Kidney (tissue), 14 donors: ENCODE measurements around the gene APOBEC3A. TPM values are rescaled to one million over a fixed set of nuclear protein-coding genes. Genes with fewer than 3 reads are reported as not detected.
A peak's percentile ranks its signal among the peaks of the same experiment; 100 is the strongest.
"Not testable (repeated sequence)": the region's sequence is repeated elsewhere in the genome, so short reads cannot be mapped to it uniquely, and the experiment has no call there.

Experiments
- DNase-seq, 5 donors: peaks; one replicate each; pipeline ENCODE4 v3.0.0-alpha.2; 2013 to 2020
- FAIRE-seq: peaks from 2 replicates; lab custom pipeline; 2012; peaks lifted over from hg19 to GRCh38; lab: Jason Lieb, UNC
- H3K27ac ChIP-seq, 2 donors: one replicate each; pipeline ENCODE4 v1.7.0; 2013; ENCODE audit warnings: low read depth in 2 of 2, low read length in 2 of 2, inconsistent platforms in 1 of 2
- H3K27me3 ChIP-seq: one replicate; pipeline ENCODE4 v1.7.1; 2013; ENCODE audit warnings: low read length, inconsistent platforms; ENCODE audit not compliant: control insufficient read depth, insufficient read depth
- H3K36me3 ChIP-seq, 3 donors: one replicate each; pipeline versions ENCODE4 v1.7.0 to v1.7.1; 2013; ENCODE audit warnings: low read length in 3 of 3, control low read depth in 1 of 3, inconsistent platforms in 1 of 3; ENCODE audit not compliant: insufficient read depth in 3 of 3, control insufficient read depth in 2 of 3
- H3K4me1 ChIP-seq, 3 donors: one replicate each; pipeline versions ENCODE4 v1.7.0 to v1.7.1; 2013; ENCODE audit warnings: low read length in 3 of 3, inconsistent platforms in 1 of 3, low read depth in 1 of 3; ENCODE audit not compliant: control insufficient read depth in 2 of 3, insufficient read depth in 2 of 3
- H3K4me3 ChIP-seq, 3 donors: one replicate each; pipeline versions ENCODE4 v1.7.0 to v1.8.1; 2013; ENCODE audit warnings: low read length in 3 of 3, control low read depth in 1 of 3, inconsistent platforms in 1 of 3
- H3K9ac ChIP-seq, 3 donors: one replicate each; pipeline versions ENCODE4 v1.7.0 to v1.7.1; 2013; ENCODE audit warnings: low read length in 3 of 3, control low read depth in 1 of 3, inconsistent platforms in 1 of 3
- H3K9me3 ChIP-seq, 3 donors: one replicate each; pipeline versions ENCODE4 v1.7.0 to v1.7.1; 2013; ENCODE audit warnings: low read length in 3 of 3, control low read depth in 1 of 3, inconsistent platforms in 1 of 3; ENCODE audit not compliant: control insufficient read depth in 2 of 3, insufficient read depth in 1 of 3
- intact Hi-C: fragments of 100-400 bp; cut with DNase I; formaldehyde crosslinking; loops from one replicate; pipeline ENCODE4 v1.11.1; 2022
- polyA plus RNA-seq: library from polyadenylated mRNA; stranded (reverse); fragments of 350-450 nt; fragmentation: Illumina TruSeq; extraction: RNeasy Lipid Tissue Mini Kit (QIAGEN cat#74804); gene quantifications from one replicate; pipeline ENCODE4 v1.2.3, GENCODE V29; 2014; ENCODE audit warnings: low read depth, low replicate concordance; ENCODE audit not compliant: insufficient read depth
- total RNA-seq: library from RNA; stranded (reverse); fragmentation: NEBNext Ultra II Directional; extraction: Animal tissue kit (Norgen Biotek cat#: 25700); gene quantifications from one replicate; pipeline ENCODE4 v1.2.1, GENCODE V29; 2021
- TF ChIP-seq, protein P1 (sequence below): IDR thresholded peaks from 3 replicates; pipeline ENCODE4 v1.5.1; 2012; ENCODE audit warnings: mild to moderate bottlenecking, moderate library complexity, borderline replicate concordance; ENCODE audit not compliant: insufficient read depth; ENCODE audit errors: extremely low read depth
- donor health status: control.
- donor health status: control.
- donor health status: control.
- donor health status: control.
- donor health status: control.
- donor health status: DM: yes; HTN: yes; CAD: no.
- donor health status: Normal renal cell carcinoma (clear cell type).

APOBEC3A gene
- total and polyA plus RNA-seq, 2 donors from 2014 or later: 1.2 TPM; not detected in 1

DNA sequence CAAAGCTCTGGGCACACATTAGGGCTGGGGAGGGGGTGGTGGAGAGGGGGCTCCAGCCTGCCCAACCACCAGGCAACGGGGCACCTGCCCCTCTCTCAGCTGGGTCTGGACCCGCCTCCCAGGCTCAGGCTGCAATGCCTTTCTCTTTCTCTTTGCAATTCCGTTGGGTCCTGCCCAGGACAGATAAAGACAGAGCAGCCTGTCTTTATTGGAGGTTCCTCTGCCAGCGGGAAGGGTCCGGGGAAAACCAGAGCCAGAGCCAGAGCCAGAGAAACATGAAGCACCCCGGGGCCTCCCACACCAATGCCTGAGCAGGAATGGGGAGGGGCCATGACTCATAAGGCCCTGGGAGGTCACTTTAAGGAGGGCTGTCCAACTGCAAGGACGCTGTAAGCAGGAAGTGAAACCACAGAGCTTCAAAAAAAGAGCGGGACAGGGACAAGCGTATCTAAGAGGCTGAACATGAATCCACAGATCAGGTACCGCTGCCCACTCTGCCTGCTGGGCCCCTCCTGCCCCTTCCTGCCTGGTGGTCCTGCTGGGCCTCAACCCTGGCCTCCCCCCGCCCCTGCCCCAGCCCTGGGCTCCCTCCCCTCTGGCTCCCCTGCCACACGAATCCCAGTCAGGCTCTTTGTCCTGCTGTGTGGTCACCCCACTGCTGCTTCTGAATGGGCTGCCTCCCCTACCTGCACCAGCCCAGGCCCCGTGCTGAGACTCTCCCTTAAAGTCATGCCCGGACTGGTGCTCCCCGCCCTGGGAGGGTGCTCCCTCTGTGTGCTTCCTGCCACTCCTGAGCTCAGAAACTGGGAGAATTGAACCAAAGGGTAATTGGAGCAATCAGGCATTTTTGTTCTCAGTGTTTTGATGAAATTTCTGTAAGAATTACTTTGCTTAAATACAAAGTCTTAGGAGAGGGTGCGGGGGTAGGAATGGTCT, 24.9 kb downstream of the APOBEC3A start, which contains the start of gene APOBEC3B:
Gene APOBEC3B, plus strand, starts transcription at position 356 of the 936 bp plus-strand sequence. Its CDS starts 107 bp downstream, at position 463.
- TF ChIP-seq, protein P1, sequence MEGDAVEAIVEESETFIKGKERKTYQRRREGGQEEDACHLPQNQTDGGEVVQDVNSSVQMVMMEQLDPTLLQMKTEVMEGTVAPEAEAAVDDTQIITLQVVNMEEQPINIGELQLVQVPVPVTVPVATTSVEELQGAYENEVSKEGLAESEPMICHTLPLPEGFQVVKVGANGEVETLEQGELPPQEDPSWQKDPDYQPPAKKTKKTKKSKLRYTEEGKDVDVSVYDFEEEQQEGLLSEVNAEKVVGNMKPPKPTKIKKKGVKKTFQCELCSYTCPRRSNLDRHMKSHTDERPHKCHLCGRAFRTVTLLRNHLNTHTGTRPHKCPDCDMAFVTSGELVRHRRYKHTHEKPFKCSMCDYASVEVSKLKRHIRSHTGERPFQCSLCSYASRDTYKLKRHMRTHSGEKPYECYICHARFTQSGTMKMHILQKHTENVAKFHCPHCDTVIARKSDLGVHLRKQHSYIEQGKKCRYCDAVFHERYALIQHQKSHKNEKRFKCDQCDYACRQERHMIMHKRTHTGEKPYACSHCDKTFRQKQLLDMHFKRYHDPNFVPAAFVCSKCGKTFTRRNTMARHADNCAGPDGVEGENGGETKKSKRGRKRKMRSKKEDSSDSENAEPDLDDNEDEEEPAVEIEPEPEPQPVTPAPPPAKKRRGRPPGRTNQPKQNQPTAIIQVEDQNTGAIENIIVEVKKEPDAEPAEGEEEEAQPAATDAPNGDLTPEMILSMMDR: no peak
- H3K4me1 ChIP-seq: peaks cover 0 to 5% (median 0%) of the 10 kb centered on the region in 3 donors
- peak within 1 kb of the TSS in 1 of 3 donors; percentile 58 for H3K9ac ChIP-seq
- DNase-seq (peak; percentile 82 to 96 (median 86)), FAIRE-seq (no peak)
- no peaks in the 10 kb centered on the region for H3K36me3 ChIP-seq
- H3K27me3 ChIP-seq: no peaks in the 10 kb centered on the region
- H3K27ac ChIP-seq: peak within 1 kb of the TSS; percentile 37 to 57
- peak within 1 kb of the TSS; percentile 42 to 67 (median 50) for H3K4me3 ChIP-seq
- H3K9me3 ChIP-seq: no peaks in the 10 kb centered on the region
- intact Hi-C loops: no loop called here

DNA sequence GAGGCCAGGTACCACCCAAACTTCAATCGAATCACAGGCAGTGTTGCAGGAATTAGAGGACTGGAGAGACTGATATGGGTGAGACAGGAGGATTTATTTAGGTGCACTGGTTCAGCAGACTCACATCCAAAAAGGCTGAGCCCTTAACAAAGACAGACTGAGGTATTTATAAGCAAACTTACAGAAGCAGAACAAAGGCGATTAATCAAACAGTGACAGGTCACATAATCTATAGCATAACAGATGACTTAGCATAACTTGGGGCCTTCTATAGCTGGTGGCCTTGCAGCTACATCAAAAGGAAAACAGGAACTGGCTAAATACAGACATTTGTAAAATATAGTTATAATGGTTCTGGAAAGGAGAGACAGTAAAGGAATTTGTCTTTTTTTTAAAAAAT, 26.8 kb downstream of the APOBEC3A start:
- Histone ChIP-seq H3K4me3 (no peak overlapping the region), H3K9me3 (no peaks in the 10 kb centered on the region), H3K27ac (no peak overlapping the region), H3K27me3 (no peaks in the 10 kb centered on the region), H3K4me1 (peaks cover 0 to 5% (median 0%) of the 10 kb centered on the region in 3 donors), H3K9ac (no peak overlapping the region), H3K36me3 (no peaks in the 10 kb centered on the region)
- intact Hi-C loops: no loop called here
- DNase-seq (no peak), FAIRE-seq (no peak)
- TF ChIP-seq, protein P1: no peak

DNA sequence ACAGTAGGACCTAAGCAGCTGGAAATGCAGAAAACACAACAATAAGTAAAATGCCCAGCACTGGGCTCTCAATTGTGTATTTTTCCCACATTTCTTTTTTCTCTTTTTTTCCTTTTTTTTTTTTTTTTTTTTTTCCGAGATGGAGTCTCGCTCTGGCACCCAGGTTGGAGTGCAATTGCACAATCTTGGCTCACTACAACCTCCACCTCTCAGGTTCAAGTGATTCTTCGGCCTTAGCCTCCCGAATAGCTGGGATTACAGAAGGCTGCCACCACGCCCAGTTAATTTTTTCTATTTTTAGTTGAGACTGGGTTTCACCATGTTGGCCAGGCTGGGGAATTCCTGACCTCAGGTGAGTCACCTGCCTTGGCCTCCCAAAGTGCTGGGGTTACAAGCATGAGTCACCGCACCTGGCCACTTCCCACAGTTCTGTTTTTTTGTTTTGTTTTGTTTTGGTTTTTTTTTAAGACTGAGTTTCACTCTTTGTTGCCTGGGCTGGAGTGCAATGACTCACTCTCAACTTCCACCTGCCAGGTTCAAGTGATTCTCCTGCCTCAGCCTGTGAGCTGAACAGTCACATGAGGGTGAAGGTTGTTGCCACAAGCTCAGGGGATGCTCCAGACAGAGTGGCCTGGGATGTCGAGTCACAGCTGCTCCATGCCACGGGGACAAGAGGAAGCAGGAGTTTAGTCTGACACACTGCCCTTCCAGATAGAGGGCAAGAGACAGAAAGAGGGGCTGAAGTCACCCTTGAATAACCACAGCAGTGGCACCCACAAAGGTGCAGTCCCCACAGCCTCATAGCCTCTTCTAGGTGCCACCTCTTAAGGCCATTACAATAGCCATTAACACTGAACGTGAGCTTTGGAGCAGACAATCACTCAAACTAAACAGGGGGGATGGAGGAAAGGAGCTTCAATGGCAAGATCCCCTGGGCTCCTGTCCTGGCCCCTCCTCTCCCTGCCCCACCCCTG, 27.7 kb downstream of the APOBEC3A start:
- H3K4me3 ChIP-seq, intact Hi-C loops, H3K4me1 ChIP-seq, H3K27me3 ChIP-seq, H3K9ac ChIP-seq, H3K27ac ChIP-seq, H3K9me3 ChIP-seq, FAIRE-seq, H3K36me3 ChIP-seq: not testable (repeated sequence)
- peak in 1 of 5 donors; percentile 91 for DNase-seq
